Right ventricle myocardium superior (tissue), 1 donor: ENCODE data around the gene FUBP3. TPM values are rescaled to one million over a fixed set of nuclear protein-coding genes. Genes with fewer than 3 reads are reported as not detected.
A peak's percentile ranks its signal among the peaks of the same experiment; 100 is the strongest.
"Not testable (repeated sequence)": the region's sequence is repeated elsewhere in the genome, so short reads cannot be mapped to it uniquely, and the experiment has no call there.

Source experiments
- ATAC-seq: fragments of 200-7000 bp; cut with Tn5 transposase; one replicate; pipeline ENCODE4 v1.9.1; 2020; ENCODE audit warnings: mild to moderate bottlenecking; ENCODE audit not compliant: poor library complexity
- DNase-seq: peaks from one replicate; pipeline ENCODE4 v3.0.0-alpha.2; 2020
- intact Hi-C: fragments of 100-400 bp; cut with DNase I; formaldehyde crosslinking; loops from one replicate; pipeline ENCODE4 v1.11.2; 2022
- microRNA-seq: library from miRNA; unstranded; fragments of <30 nt; microRNA quantifications from one replicate; pipeline ENCODE4 v1.2.0, GENCODE V29; 2020
- total RNA-seq: library from RNA; stranded (reverse); fragmentation: NEBNext Ultra II Directional; extraction: Animal tissue kit (Norgen Biotek cat#: 25700); gene quantifications from one replicate; pipeline ENCODE4 v1.2.1, GENCODE V29; 2021
- donor health status: DM: no; HTN: yes; CAD: no; lungs with severe emphysema.

The FUBP3 gene
- total RNA-seq, 1 donor from 2014 or later, result 23.0 TPM

DNA sequence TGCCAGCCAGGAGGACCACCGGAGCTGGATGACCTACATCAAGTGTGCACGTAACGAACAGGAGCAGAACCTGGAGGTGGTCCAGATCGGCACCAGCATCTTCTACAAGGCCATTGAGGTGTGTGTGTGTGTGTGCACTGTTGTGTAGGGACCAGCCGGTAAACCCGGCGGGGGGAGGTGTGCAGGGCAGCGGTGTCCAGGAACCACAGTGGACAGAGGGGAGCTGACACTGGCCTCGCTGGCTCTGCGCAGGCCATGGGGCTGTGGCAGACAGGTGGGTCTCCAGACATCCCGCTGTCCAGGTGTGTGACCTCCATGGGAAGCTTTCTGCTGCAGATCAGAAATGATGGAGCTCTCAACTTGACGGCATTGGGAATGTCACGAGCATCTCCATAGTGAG, 88.8 kb downstream of the FUBP3 start:
- intact Hi-C loops, result no loop called here
- ATAC-seq, result no peak
- no peak for DNase-seq

DNA sequence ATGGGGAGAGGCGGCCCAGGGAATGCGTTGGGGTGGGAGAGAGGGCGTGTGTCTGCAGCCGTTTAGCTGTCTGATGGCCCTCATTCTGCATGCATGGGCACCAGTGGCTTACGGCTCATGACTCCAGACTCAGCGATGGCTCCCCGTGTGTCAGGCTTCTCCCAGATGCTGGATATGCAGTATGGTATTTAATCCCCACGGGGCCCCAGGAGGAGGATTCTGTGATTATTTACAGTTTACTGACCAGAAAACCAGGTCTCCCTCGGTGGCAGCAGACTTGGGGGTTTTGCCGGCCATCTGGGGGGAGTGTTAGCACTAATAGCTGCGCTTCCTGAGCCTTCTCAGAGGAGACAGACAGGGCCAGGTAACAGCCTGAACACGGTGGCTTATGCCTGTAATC, 89.3 kb downstream of the FUBP3 start:
- intact Hi-C loops, result no loop called here
- ATAC-seq (no peak), DNase-seq (no peak)

DNA sequence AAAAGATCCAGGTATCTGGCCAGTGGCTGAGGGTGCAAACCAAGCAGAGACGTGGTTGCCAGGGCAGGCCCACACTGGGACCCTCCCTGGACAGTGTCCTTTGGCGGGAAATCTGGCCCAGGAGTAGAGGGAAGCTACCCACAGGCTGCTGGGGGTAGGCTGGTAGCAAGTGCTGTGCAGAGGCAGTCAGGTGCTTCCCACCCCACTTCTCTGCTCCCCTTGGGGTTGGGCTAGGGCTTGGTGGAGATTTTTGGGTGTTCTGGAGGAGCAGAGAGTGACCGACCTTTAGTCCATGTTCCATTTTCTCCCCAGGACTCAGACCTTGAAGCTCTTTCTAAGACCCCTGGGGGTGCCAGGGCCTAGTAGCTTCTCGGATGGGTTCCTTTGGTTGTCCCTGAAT, 90.6 kb downstream of the FUBP3 start:
- intact Hi-C loops, result no loop called here
- no peak for DNase-seq
- ATAC-seq, result no peak

DNA sequence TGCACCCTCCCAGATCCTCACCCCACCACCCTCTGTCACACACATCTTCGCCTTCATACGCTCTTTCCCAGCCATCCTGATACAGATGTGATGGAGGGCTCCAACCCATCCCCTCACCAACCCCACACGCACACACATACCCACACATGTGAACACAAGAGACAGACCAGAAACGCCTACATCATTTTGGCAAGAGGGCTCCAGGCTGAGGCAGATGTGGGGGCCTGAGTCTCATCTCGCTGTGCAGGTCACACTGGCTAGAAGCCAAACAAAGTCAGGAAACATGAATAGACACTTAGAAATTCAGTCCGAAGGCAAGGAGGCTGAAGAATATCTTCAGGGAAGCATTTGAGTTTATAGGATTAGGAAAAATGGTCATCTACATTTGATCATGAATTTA, 91.3 kb downstream of the FUBP3 start:
- ATAC-seq (no peak), DNase-seq (no peak)
- intact Hi-C loops, result no loop called here

DNA sequence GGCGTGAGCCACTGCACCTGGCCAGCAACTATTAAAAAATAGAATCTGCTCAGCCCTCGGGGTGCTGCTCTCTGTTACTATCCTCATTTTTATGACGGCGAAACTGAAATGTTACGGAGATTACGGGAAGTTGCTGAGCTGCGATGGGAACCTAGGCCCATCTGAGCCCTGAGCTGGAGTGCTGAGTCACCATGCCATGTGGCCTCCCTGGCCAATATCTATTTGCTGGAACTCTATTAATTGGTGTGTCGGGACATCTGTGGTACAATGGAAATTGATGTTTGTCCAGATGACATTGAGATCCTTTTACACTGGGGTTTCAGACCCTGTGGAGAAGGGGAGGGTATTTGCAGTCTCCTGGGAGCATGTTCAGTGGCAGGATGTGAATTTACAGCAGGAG, 93.1 kb downstream of the FUBP3 start:
- intact Hi-C loops, result no loop called here
- no peak for DNase-seq
- ATAC-seq, result no peak

DNA sequence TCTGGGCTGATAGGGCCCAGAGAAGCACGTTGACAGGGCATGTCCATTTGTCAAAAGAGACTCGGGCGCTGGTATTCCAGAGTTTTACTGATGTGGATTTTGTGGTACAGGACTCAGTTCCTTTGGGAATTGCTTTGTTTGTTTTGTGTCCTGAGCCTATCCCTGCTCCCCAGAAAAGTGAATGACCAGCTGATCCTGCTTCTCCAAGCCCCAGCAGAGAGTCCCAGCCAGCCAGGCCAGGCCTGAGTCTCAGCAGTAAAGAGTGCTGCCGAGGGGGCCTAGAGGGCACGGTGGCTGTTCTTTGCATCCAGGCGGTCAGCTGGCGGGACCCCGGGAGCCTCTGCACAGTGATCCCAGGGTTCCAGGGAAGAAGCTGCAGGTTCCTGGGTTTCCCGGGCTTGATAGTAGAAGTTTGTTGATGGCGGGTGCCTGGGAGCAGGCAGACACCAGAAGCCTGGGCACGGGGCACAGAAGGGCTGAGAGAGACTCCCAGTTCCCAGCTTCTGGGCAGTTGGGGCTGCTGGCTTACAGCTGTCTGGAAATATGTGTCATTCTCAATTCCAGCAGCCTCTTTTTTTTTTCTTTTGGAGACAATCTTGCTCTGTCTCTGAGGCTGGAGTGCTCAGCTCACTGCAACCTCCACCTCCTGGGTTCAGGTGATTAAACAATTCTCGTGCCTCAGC, 93.7 kb downstream of the FUBP3 start:
- no peak for ATAC-seq
- DNase-seq, result no peak

DNA sequence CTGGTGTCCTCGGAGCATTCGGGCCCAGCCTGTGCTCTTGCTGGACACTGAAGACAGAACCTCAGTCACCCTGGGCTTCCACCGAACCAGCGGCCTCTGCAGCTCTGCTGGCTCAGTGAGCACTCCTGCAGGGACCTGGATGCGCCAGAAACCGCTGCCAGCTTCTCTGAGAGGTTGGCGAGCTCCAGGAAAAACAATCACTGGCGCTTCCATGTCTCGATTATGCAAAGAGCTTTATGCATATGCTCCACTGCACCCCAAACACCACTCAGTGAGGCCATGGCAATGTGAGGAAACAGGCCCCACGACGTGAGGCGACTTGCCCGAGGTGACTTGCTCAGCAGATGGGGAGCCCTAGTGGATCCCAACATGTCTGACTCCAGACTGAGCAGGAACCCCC, 96.0 kb downstream of the FUBP3 start:
- no peak for DNase-seq
- intact Hi-C loops, result no loop called here
- no peak for ATAC-seq

More for the DNA sequence above, 93.7 kb downstream of the FUBP3 start:
- intact Hi-C loops, result no loop called here

DNA sequence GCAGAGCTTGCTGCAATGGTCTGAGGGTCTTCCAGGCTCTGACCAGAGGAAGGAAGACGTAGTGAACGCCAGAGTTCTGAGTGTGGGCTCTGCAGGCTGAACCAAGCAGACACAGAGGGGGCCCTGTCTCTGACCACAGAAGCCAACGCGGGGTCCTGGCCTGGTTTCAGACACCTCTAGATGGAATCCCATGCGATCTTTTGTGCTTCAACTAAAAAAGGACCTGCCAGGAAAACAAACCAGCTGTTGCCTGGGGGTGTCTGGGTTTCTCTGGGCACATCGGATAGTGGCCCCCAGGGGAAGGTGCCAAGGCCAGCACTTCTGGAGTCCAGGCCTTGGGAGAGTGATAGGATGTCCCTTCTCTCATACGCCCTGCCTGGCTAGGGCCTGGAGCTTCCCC, 97.9 kb downstream of the FUBP3 start:
- DNase-seq (no peak), ATAC-seq (no peak)
- intact Hi-C loops, result no loop called here

DNA sequence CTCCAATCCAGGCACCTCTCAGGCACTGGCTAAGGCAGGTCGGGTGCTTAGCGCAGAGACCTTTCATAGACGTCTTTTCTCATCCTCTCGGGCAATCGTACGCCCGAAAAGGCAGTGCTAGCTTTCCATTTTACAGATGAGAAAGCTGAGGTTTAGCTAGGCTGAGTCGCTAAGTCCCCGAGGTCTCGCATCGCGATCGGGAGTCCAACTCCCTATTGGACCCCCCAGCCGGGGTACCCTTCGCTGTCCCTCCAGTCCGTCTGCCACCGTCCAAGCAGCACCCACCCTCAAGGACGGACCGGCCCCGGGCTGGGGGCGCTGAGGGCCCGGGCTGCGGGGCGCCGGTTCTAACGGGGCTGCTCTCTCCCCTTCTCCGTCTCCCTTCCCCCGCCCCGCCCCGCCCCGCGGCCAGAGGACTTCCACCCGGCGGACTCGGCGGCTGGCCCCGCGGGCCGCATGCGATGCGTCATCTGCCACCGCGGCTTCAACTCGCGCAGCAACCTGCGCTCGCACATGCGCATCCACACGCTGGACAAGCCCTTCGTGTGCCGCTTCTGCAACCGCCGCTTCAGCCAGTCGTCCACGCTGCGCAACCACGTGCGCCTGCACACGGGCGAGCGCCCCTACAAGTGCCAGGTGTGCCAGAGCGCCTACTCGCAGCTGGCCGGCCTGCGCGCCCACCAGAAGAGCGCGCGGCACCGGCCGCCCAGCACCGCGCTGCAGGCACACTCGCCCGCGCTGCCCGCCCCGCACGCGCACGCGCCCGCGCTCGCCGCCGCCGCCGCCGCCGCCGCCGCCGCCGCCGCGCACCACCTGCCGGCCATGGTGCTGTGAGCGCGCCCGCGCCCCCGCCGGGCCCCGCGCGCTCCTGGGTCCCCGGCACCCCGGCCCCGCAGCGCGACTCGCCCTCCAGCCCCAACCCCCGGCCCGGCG, 101.7 kb downstream of the FUBP3 start:
- intact Hi-C loops, result no loop called here
- peak; percentile 87 for DNase-seq
- ATAC-seq, result peak; percentile 83

DNA sequence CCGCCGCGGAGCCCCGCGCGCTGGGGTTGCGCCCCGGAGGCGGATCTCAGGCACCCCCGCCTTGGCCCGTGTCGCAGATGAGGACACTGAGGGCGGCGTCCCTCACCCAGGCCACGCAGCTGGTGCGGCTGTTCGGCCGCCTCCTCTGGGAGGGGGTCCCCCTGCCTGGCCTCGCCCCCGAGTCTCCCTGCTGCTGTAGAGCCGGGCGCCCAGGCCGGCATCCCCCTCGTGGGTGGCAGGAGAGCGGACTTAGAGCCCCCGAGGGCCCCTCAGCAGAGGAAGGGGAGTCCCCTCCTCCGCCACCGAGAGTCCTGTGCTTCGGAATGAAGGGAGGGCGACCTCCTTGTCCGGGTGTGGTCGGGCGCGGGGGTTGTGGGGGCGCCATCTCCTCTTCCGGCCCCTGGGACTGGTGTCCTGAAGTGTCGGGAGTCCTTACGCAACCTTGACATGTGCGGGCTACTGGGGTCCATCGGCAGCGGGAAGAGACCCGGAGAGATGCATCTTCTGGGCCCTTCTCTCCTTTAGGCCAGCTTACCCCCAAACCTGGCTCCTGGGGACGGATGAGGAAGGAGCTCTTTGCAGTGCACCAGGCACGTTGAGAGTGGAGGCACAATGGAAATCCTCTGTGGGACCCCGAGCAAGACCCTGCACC, 102.5 kb downstream of the FUBP3 start:
- no peak for DNase-seq
- ATAC-seq, result peak; percentile 23
- intact Hi-C loops, result no loop called here

DNA sequence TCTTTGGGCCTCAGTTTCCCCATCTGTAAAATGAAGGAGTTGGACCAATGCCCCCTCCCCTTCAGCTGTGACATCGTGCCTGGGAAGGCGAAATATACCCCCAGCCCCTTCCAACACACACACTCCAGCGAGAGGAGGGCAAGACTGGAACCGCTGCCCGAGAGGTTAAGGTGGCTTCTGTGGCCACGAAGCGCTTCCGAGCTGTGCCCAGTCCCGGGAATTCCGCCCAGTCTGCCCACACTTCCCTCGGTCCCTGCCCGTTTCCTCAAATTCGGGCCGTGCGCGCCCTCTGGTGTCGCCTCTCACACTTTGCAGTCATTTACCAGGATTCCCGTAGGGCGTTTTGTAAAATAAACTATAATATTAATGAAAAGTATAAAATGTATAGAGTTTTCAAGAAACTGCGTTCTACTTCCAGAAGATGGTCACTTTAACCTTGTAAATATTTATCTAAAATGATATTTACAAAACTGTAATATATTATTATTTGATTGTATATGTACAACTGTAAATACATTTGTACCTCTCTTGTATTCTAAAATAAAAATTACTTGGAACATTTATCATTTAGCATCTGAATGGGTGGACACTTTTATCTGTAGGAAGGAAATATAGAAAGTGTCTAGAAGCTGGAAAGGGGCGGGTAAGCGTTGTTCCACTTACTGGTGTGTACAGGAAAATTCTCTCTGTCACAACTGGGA, 103.2 kb downstream of the FUBP3 start:
- intact Hi-C loops, result loop anchor here (1.0 kb wide), 1 partner anchor 221 kb away; no protein-coding TSS in a partner anchor
- peak; percentile 86 for DNase-seq

DNA sequence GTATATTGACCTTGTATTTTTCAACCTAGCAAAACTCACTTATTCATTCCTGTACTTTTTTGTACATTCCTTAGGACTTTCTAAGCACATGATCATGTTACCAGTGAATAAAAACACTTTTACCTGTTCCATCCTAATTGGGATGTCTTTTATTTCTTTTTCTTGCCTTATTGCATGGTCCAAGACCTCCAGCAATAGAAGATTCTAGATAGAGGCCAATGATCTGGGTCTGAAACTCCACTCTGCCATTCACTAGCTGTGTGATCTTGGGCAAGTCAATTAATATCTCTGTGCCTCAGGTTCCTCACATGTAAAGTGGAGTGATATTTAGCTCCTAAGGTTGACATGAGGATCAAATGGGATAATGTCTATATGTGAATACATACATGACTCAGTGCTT, 105.7 kb downstream of the FUBP3 start:
- intact Hi-C loops, result no loop called here
- ATAC-seq (no peak), DNase-seq (no peak)

More for the DNA sequence above, 103.2 kb downstream of the FUBP3 start:
- ATAC-seq, result peak; percentile 85

DNA sequence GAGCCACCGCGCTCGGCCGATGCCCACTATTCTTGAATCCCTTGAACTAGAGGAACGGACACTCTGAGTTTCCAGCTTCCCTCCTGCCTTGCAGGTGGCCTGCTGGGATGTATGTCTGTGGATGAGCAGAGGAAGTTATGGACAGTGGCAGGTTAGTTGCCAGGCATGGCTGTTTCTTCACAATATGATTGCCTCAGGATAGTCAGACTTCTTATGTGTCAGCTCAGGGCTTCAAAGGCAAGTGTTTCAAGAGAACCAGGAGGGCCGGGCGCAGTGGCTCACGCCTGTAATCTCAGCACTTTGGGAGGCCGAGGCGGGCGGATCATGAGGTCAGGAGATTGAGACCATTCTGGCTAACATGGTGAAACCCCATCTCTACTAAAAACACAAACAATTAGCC, 106.6 kb downstream of the FUBP3 start:
- DNase-seq, intact Hi-C loops, ATAC-seq: not testable (repeated sequence)

DNA sequence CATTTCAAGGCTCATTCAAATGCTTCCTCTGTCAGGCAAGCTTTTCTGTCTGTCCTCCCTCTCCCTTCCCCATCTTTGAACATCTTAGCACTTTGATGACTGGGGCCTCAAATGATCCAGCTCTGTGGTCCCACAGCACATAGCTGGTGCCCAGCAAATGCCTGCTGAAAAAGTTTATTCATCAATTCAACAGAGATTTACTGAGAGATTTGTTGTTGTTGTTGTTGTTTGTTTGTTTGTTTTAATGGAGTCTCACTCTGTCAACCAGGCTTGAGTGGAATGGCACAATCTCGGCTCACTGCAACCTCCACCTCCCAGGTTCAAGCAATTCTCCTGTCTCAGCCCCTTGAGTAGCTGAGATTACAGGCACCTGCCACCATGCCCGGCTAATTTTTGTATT, 108.2 kb downstream of the FUBP3 start:
- no peak for DNase-seq
- no peak for ATAC-seq
- intact Hi-C loops, result no loop called here

Small RNA genes within 50 kb of the gene (microRNA-seq; reads per million reads assigned to microRNA genes)
- gene MIR6856, result not detected

Other genes starting within 250 kb of the FUBP3 start
- gene ASS1, start 134.6 kb upstream of the FUBP3 start, total RNA-seq, result 74.4 TPM
- gene PRDM12, start 85.0 kb downstream of the FUBP3 start, total RNA-seq, result not detected
- gene EXOSC2, start 114.2 kb downstream of the FUBP3 start, total RNA-seq, result 10.9 TPM